Sigmoid colon (tissue), 4 donors: ENCODE data around the gene LRRFIP2.

Experiments used
- EP300 ChIP-seq, 4 donors: sonication (generic); formaldehyde crosslinking; IDR thresholded peaks; one replicate each; pipeline ENCODE4 v1.6.1; 2017; ENCODE audit warnings: antibody characterized with exemption in 4 of 4
- POLR2A ChIP-seq, 2 donors: fragments of 450-650 bp; IDR thresholded peaks; one replicate each; pipeline ENCODE4 v1.6.1; 2016; ENCODE audit warnings: antibody characterized with exemption in 2 of 2, mild to moderate bottlenecking in 2 of 2, moderate library complexity in 2 of 2
- POLR2AphosphoS5 ChIP-seq, 4 donors: sonication (generic); formaldehyde crosslinking; IDR thresholded peaks; one replicate each; pipeline ENCODE4 v1.6.1; 2017; ENCODE audit warnings: antibody characterized with exemption in 4 of 4
- TF ChIP-seq, protein P1 (sequence below), 4 experiments: fragments of 450-650 bp in 3 of 4; fragments of 200-600 bp in 1 of 4; IDR thresholded peaks; one replicate each; pipeline ENCODE4 v1.5.1; 2016 to 2019; ENCODE audit warnings: antibody characterized with exemption in 4 of 4, mild to moderate bottlenecking in 3 of 4, moderate library complexity in 2 of 4

DNA sequence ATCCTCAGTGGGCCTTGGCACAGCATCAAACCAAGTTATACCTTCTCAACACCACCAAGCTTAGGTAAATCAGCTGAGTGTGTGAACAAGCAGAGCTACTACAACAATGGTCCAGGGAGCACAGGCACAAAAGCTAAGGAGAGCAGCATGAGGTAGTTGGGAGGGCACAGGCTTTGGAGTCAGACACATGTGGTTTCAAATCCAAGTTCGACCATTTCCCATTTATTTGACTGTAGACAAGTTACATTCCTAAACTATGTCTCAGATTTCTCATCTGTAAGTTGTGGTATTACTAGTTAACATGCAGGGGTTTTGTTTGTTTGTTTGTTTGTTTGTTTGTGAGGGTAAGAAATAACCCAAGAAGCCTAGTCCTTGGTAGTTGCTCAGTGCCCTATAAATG, 134.2 kb downstream of the LRRFIP2 start:
- no peak for TF ChIP-seq POLR2AphosphoS5 (IDR thresholded peaks at IDR 0.05)
- TF ChIP-seq, protein P1, sequence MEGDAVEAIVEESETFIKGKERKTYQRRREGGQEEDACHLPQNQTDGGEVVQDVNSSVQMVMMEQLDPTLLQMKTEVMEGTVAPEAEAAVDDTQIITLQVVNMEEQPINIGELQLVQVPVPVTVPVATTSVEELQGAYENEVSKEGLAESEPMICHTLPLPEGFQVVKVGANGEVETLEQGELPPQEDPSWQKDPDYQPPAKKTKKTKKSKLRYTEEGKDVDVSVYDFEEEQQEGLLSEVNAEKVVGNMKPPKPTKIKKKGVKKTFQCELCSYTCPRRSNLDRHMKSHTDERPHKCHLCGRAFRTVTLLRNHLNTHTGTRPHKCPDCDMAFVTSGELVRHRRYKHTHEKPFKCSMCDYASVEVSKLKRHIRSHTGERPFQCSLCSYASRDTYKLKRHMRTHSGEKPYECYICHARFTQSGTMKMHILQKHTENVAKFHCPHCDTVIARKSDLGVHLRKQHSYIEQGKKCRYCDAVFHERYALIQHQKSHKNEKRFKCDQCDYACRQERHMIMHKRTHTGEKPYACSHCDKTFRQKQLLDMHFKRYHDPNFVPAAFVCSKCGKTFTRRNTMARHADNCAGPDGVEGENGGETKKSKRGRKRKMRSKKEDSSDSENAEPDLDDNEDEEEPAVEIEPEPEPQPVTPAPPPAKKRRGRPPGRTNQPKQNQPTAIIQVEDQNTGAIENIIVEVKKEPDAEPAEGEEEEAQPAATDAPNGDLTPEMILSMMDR (IDR thresholded peaks at IDR 0.05): no peak
- TF ChIP-seq POLR2A (IDR thresholded peaks at IDR 0.05): no peak
- no peak for TF ChIP-seq EP300 (IDR thresholded peaks at IDR 0.05)
